ENCODE measurements around the gene OSGIN1.

The OSGIN1 gene

DNA sequence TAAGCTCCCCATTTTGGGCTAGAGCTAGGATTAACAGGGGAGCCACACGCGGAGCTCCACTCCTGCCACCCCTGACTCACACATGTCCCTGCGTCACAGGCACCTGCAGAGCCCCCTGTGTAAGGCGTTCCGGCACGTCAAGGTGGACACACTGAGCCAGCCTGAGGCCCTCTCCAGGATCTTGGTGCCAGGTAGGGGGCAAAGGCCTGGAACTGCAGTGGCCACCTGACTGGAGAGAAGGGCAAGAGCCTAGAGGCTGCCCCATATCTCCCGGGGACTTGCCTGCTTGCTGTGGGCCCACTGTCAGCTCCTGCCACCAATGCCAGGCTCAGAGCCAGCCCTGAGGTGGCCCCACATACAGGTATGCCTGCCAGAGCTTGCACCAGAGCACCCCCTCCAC is 48.7 kb downstream of the OSGIN1 start:
- no peak for DNase-seq (ENCODE audit: low read depth in 2 of 2)

DNA sequence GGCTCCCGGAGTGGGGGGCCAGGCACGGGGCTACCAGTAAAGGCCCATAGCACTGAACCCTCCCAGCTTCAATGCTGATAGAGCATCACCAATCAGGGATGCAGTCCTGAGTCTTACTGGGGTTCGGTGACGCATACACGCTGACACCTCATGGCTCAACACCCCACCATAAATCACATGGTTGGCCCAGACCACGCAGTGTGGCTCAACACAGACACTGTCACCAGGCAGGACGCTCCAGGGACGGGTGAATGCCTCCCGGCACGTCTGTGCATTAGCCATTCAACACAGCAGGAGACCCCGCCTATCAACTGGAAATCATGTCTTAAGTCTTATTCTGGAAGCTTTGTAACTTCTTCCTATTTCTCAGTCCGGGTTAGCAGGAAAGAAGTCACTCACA is 50.0 kb downstream of the OSGIN1 start:
- DNase-seq (ENCODE audit: low read depth in 2 of 2): no peak

DNA sequence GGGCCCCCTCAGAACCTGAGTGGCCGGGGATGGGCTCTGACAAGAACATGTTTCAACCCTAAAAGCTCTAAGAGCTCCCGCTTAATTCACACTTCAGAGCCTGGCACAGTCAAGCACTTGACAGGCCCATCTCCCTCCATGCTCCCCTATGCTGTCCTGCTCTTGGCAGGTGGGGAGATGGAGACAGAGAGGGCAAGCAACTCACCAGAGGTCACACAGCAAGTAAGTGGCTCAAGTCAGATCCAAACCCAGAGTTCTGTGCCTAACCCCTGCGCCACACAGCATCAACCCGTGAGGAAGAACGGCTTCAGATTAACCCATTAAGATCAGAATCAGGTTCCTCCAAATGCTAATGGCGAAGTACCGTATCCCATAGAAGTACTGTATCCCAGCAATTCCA is 51.4 kb downstream of the OSGIN1 start:
- no peak for DNase-seq (ENCODE audit: low read depth in 2 of 2)

DNA sequence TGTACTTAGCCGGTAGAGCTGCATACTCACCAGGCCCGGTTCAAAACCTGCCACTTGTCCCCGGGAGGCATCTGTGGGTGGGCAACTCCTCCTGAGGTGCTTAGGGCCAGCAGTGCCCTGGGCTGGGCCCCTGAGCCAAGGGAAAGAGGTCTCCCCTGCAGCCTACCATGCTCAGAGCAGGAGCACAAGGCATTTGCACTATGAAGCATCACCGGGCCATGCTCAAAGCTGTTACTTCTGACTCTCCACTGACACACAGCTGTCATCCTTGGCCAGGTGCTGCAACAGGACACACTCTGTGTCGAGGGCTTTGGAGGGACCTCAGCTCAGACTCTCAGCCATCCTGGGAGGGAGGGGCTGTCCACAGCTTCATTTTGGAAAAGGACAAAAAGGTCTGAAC is 52.4 kb downstream of the OSGIN1 start:
- DNase-seq (ENCODE audit: low read depth in 2 of 2): no peak

DNA sequence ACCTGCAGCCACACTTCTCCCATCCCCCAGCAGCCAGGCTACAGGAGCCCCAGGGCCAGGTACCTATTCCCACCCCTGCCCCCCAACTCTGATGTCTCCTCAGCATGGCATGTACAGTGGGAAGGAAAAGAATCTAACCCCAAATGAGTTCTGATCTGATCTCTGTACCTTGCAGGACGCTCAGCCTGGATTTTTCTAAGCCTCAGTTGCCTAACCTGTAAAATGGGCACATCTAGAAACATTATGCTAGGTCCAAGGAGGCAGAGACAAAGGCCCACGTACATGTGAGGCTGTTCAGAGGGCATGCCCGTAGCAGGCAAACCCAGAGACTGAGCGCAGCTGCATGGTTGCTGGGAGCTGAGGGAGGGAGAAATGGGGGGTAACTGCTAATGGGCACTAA is 54.5 kb downstream of the OSGIN1 start:
- no peak for DNase-seq (ENCODE audit: low read depth in 2 of 2)

DNA sequence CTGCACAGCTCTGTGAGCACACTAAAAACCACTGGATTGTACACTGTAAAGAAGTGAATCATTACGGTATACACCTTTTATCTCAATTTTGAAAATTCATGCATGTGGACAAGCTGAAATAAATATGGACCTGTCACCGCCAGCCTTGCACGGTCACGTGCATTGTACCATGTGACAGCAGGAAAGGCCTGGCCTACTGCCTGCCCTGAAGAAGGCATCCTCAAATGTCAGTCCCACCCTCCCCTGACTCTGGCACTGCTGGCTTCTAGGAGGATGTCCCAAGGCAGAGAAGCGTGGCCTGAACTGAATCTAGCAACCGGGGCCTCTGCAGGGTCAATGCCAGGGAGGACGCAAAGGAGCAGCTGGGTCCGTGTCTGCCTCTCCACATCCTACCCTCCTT is 54.9 kb downstream of the OSGIN1 start:
- DNase-seq (ENCODE audit: low read depth in 2 of 2): no peak

DNA sequence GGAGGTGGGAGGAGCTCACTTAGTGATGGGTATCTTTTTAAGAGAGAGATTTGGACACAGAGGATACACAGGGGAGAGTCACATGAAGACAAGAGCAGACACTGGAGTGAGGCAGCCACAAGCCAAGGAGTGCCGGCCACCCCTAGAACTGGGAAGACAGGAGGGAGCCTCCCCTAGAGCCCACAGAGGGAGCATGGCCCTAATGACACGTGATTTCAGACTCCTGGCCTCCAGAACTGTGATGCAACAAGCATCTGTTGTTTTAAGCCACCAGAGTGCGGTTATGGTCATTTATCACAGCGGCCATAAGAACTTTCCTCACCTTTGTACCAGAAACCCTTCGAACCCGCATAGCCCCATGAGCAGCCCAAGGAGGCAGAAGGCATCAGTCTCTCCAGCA is 56.2 kb downstream of the OSGIN1 start:
- DNase-seq (ENCODE audit: low read depth in 2 of 2): no peak

DNA sequence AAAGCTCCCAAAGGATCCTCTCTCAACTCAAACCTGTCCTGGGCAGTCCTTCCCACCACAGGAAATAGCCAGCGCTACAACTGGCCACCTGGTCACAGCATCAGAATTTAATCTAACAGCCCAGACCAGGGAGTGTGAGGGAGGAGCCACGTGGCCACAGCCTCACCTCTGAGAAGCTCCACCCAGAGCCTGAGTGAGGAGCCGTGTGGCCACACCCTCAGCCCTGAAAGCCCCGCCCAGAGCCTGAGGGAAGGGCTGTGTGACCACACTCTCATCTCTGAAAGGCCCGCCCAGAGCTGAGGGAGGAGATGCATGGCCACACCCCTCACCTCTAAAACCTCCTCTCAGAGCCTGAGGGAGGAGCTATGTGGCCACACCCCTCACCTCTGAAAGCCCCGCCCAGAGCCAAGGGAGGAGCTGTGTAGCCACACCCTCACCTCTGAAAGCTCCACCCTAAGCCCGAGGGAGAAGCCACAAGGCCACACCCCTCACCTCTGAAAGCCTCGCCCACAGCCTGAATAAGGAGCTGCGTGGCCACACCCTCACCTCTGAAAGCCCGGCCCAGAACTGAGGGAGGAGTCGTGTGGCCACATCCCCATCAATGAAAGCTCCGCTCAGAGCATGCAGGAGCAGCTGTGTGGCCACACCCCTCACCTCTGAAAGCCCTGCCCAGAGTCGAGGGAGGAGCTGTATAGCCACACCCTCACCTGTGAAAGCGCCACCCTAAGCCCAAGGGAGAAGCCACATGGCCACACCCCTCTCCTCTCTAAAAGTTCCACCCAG is 60.9 kb downstream of the OSGIN1 start:
- peak in 1 of 2 donors; percentile 10 for DNase-seq (ENCODE audit: low read depth in 2 of 2)

DNA sequence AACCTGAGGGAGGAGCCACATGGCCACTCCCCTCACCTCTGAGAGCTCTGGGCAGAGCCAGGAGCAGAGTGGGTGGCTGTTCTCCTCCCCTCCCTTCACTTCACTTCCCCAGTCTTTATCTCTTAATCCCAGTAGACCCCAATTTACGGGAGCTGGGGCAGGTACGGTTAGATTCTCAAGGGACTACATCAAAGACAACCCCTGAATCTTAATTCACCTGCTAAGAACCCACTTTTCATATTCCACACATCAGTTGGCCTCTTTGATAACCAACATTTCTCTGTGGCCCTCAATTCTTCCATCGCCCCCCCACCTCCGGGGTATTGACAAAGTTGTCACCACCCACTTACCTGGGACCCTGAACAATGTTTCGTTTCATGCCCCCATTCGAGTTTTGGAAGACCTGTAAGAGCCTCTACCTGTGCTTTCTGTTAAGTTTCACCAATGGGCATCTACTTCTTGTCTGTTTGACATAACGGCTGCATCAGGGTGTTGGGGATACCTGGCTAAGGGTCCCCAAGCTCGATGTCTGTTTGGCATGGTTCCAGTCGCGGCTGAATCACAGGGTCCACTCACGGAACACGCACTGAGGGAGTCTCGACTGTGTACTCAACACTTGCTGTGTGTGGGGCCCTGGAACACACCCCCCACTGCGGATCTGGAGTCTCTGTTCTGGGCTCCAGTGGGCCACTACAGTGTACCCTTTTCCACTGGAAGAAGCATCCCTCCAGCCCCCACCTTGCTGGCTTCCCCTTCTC is 61.7 kb downstream of the OSGIN1 start:
- DNase-seq (ENCODE audit: low read depth in 2 of 2): no peak

DNA sequence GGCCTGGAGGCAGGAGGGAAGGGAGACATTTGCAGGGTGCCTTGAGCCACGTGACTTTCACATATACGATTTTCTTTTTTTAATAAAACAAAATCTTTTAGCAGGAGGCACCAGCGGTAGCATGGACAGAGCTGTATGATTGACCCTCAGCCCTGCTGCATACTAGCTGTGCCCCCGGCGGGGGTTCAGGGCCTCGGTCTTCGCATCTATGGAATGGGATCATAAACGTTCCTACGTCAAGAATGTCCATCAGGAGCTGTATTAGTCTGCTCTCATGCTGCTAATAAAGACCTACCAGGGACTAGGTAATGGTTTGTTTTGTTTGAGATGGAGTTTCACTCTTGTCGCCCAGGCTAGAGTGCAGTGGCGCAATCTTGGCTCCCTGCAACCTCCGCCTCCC is 62.4 kb downstream of the OSGIN1 start:
- DNase-seq (ENCODE audit: low read depth in 2 of 2): no peak

All from stimulated activated CD8-positive, alpha-beta memory T cell treated with anti-CD3 and anti-CD28 coated beads, Interleukin-7, amount 100 ng/mL, for 1 hour (primary cell).